Measurements from ENCODE around the gene NSRP1. TPM values are rescaled to one million over a fixed set of nuclear protein-coding genes. Genes with fewer than 3 reads are reported as not detected.
"Not testable (repeated sequence)": the region's sequence is repeated elsewhere in the genome, so short reads cannot be mapped to it uniquely, and the experiment has no call there.

NSRP1 gene
- total RNA-seq, 1 donor from 2014 or later = 13.0 TPM

DNA sequence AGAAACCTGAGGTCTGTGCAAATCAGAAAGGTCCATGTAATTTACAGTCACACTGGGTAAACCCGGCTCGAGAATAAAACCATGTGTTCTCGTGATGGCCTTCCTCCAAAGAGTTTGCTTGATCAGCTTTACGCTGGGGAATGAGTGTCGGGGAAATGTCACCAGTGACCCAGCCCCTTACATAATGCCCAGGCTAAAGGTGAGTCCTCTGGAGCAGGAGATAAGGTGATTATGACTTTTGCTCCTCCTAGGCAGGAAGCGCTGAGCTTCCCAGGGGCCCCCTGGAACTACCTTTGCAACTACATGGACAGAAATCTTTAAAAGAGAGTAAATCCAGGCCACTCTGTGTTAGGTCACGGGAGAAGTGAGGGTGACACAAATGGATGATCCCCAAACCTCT is 103.2 kb downstream of the NSRP1 start:
- no peak for DNase-seq (ENCODE audit: extremely low read depth, low read depth, low spot score)

DNA sequence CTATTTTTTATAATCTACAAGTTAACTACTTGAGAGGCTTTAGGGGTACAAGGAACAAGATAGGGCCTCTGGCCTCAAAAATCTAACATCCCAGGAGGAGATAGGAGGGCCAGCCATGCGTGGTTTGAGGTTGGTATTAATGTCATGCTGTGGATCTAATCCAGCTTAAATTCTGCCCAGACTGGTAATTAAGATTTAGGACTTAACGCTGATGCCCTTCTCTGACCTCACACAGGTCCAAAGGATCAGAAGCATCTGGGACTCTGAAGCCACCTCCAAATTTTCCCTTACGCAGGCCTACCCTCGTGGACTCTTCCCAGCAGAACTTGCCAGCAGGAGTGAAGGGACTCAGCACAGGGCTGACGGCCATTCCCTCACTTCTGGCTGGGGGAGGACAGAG is 103.8 kb downstream of the NSRP1 start:
- DNase-seq (ENCODE audit: extremely low read depth, low read depth, low spot score) = no peak

- DNase-seq (ENCODE audit: extremely low read depth, low read depth, low spot score) = no peak
Measured at GRCh38 chr17:30221346-30221745, 104.7 kb downstream of the NSRP1 start.

- no peak for DNase-seq (ENCODE audit: extremely low read depth, low read depth, low spot score)
Measured at GRCh38 chr17:30222251-30222650, 105.6 kb downstream of the NSRP1 start.

- DNase-seq (ENCODE audit: extremely low read depth, low read depth, low spot score) = no peak
Measured at GRCh38 chr17:30222721-30223175, 106.1 kb downstream of the NSRP1 start.

DNA sequence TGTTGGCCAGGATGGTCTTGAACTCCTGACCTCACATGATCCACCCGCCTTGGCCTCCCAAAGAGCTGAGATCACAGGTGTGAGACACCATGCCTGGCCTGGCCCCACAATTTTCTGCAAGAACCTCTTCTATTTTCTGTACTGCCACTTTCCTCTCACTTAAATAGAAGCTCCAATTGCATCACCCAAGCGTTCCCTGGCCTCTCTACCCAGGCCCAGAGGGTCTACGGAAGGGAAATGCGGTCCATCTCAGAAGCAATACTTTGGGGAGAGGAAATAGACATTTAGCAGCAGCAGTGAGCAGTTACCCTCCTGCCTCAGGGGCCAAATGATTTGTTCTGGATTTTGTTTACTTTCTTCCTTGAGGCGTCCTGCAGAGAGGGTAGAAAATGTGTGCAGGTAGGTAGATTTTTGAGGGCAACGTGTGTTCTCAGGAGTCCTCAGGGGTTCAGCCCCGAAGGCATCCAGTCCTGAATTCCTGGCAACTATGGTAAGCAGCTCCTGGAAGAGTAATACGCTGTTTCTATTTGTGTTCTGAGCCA is 107.9 kb downstream of the NSRP1 start:
- no peak for DNase-seq (ENCODE audit: extremely low read depth, low read depth, low spot score)

GRCh38 chr17:30225112-30225511 is 108.5 kb downstream of the NSRP1 start:
- DNase-seq (ENCODE audit: extremely low read depth, low read depth, low spot score) = no peak

DNA sequence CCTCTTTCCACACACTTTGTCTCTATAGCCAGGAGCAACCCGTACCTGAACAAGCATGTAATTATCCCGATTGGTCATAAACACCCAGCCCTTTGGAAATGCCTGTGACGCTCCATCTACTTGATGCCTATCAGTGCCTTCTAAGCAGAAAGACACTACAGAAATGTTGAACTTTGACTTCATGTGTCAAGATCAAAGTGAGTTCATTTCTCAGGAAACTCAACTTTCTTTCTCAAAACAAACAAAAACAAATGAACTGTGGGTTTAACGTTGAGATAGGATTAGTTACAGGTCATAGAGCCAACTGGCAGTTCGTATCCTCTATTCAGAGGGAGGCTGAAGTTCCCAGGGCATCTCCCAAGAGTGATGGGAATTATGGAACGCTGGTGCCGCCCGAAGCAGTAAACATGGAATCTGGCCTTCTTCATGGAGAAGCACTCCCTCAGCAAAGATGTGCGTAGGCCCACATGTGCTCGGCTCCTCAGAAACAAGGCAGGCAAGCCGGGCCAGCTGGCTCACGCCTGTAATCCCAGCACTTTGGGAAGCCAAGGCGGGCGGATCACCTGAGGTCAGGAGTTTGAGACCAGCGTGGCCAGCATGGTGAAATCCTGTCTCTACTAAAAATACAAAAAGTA is 109.4 kb downstream of the NSRP1 start:
- DNase-seq (ENCODE audit: extremely low read depth, low read depth, low spot score) = no peak

- DNase-seq (ENCODE audit: extremely low read depth, low read depth, low spot score) = no peak
Measured at GRCh38 chr17:30226878-30227277, 110.3 kb downstream of the NSRP1 start.

DNA sequence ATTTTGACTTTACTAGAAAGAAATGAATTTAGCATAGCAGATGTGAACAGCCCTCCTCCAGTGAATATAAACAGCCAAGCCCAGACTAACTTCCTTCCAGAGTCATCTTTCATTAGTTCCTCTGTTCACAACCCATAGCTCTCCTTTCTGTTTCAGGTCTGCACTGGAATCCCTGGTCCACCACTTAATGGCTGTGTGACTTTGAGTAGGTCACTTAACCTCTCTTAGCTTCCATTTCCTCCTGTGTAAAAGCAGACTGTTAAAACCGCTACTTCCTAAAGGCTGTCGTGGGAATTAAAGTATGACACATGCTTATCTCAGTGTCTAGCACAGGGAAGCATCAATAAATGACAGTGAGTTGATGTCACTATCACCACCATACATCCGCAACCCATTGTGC is 111.4 kb downstream of the NSRP1 start:
- no peak for DNase-seq (ENCODE audit: extremely low read depth, low read depth, low spot score)

DNA sequence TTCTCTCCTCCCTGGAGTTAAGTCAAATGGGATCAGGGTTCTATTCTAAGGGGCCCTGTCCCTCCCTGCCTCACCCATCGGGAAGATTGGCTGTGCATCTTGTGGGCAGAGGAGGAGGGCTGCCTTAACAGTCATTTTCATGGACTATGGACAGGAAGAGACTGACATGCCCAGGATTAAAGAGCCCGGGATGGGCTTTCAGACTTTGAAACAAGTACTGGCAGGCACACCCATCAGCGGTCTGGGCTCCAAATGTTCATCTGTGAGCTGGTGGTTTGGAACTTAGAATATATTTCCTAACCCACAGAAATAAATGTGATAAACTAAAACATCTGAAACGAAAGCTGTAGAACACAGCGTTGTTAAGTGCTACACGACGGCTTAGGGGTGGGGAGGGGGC is 112.4 kb downstream of the NSRP1 start:
- DNase-seq (ENCODE audit: extremely low read depth, low read depth, low spot score) = no peak

DNA sequence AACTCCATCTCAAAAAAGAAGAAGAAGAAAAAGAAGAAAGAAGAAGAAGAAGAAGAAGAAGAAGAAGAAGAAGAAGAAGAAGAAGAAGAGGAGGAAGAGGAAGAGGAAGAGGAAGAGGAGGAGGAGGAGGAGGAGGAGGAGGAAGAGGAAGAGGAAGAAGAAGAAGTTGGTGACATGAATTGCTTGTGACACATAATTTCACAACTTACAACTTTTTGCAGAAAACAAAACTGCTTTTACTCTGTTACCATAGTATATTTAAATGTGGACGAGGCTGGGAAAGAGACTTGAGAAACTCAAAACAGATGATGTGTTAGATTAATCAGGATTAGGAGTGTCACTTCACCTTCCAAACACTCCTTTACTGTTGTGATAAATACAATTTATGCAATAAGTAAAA is 113.4 kb downstream of the NSRP1 start:
- not testable (repeated sequence) for DNase-seq (ENCODE audit: extremely low read depth, low read depth, low spot score)

DNA sequence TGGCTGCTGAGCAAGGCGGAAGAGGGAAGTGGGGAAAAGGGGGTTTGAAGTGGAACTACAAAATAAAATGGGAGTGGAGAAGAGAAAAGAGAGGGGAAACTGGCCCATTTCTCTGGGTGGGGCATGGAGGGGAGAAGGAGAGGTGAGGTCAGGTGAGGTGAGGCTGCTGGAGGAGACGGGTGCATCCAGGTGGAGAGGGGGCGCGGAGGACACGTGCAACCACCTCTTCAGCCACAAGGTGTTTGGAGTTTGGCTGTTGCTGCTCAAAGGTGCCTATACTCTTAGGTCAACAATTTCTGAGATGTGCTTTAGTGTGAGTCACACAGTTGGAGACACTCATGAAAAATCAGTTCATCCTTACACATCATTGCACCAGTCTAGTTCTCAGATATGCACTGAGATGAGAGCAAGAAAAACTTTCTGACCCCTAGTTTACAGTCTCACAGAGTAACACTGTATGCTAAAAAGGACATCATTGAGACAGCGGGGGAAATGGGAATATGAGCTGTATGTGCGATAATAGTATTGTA is 114.0 kb downstream of the NSRP1 start:
- DNase-seq (ENCODE audit: extremely low read depth, low read depth, low spot score) = no peak

DNA sequence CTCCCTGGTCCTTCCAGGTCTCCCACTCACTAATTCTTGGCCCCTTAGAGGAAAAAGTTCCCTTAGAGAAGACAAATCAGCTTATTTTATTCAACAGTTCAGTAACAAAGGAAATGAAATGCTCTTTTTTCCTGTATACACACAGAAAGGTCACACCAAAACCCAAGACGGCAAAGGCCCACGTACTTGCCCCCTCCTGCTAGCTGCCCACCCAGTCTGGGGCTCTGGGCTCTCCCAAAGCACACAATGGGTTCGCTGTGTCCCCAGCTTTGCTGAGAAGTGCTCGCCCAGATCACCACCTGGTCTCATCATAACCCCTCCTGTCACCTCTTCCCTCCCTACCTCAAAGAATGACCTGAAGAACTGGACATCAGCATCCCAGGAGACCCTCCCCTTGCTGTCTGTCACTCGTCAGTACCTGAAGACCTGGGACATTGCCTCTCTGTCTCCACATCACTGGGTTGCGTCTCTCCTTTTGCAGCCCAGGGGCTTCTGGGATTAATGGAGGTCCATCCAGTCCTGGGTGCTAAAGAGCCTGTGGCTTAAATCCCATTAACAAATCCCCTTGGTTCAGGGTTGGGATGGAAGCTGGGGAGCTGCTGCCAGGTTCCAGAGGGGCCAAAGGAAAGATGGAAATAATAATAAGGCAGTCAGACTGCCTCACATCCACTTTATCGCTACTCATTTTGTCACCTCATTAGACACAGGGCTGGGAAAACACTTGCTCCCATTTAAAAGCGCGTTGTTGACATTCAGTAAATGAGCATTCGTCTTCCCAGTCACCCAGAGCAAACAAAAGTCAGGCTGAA is 115.6 kb downstream of the NSRP1 start:
- DNase-seq (ENCODE audit: extremely low read depth, low read depth, low spot score) = no peak

DNA sequence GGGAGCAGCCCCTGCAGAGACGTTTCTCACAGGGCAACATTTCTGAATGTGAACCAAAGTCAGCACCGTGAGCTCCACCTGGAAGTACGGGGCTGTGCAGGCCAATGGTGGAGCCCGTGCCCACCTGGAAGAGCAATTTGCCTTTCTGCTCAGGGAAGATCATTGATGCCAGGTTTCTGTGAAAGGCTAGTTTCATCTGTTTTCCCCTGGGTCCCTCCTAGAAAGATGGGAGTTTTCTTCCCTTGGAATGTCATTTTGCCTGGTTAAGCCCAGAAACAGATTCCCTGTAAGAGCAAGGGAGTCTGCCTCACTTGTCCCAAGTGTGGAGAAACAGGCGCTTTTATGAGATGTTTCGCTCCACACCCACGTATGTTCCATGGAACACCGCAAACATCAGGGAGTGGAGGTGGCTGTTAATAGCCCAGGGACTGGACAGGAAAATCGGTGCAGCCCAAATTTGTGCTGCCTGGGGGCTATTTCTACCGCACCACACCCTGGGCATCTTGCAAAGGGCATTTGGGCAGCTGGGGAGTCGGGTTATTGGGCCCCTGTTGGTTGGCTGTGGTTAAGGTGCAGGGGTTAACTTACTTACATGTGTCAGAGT is 116.3 kb downstream of the NSRP1 start:
- no peak for DNase-seq (ENCODE audit: extremely low read depth, low read depth, low spot score)

DNA sequence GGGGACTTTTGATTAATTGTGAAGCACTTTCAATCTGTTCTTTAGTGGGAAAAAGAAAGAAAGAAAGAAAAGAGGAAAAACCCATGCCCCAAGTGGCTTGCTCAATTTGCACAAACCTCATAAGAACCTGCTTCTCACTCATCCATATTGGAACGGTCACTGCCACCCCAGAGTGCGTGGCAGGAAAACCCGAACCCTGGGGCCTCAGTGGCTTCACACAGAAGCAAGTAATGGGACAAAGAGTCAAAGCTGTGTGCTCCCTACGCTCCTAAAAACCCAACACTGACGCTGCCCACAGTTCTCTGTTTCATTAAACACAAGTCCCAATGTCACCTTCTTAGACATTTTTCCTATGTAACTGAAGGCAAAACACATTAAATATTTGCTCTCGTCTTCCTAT is 117.7 kb downstream of the NSRP1 start:
- no peak for DNase-seq (ENCODE audit: extremely low read depth, low read depth, low spot score)

- DNase-seq (ENCODE audit: extremely low read depth, low read depth, low spot score) = no peak
Measured at GRCh38 chr17:30234964-30235363, 118.3 kb downstream of the NSRP1 start.

GRCh38 chr17:30235386-30236296 is 119.0 kb downstream of the NSRP1 start, which contains the start of gene SLC6A4:
SLC6A4 (minus strand) TSS chr17:30235697; CDS start chr17:30221958, 13,739 bp downstream.
- no peak for DNase-seq (ENCODE audit: extremely low read depth, low read depth, low spot score)

Data from glomerular endothelial cell (primary cell).